H1 (cell line): ENCODE measurements around the gene CCL15. TPM values are rescaled to one million over a fixed set of nuclear protein-coding genes. Genes with fewer than 3 reads are reported as not detected.

Source experiments
- CTCF ChIA-PET: fragments of 300-600 bp; sonication (Branson Sonifier 250); formaldehyde crosslinking; loops from one replicate; lab custom pipeline; 2021; ENCODE audit not compliant: partially characterized antibody; lab: Charles Lee
- POLR2A ChIA-PET: fragments of 300-600 bp; sonication (Branson Sonifier 250); formaldehyde crosslinking; loops from one replicate; lab custom pipeline; 2021; ENCODE audit warnings: inconsistent platforms; ENCODE audit not compliant: partially characterized antibody; lab: Charles Lee
- DNase-seq, 2 experiments: peaks; one replicate each; pipeline versions ENCODE4 v3.0.0 to v3.0.0-alpha.2; 2010 to 2022; ENCODE audit warnings: low spot score in 2 of 2, low read depth in 1 of 2, mixed read lengths in 1 of 2
- FAIRE-seq: peaks from 2 replicates; lab custom pipeline; 2011; peaks lifted over from hg19 to GRCh38; lab: Jason Lieb, UNC
- H2AFZ ChIP-seq: 2 replicates; pipeline ENCODE4 v1.8.1; 2012; ENCODE audit warnings: low read length, inconsistent platforms
- H2AK5ac ChIP-seq: 2 replicates; pipeline ENCODE4 v1.6.1; 2013; ENCODE audit warnings: low read depth, low read length
- H2BK120ac ChIP-seq: replicated peaks from 2 replicates; pipeline ENCODE3; 2013; ENCODE audit warnings: low read depth, low read length, inconsistent platforms
- H2BK12ac ChIP-seq: 2 replicates; pipeline ENCODE4 v1.6.1; 2013; ENCODE audit warnings: low read depth, low read length
- H2BK15ac ChIP-seq: 2 replicates; pipeline ENCODE4 v1.6.1; 2013; ENCODE audit warnings: low read length
- H2BK20ac ChIP-seq: 2 replicates; pipeline ENCODE4 v1.6.1; 2013; ENCODE audit warnings: low read length
- H2BK5ac ChIP-seq: 2 replicates; pipeline ENCODE4 v1.6.1; 2013; ENCODE audit warnings: low read depth, low read length
- H3K14ac ChIP-seq: 2 replicates; pipeline ENCODE4 v1.6.1; 2013; ENCODE audit warnings: inconsistent platforms; ENCODE audit not compliant: insufficient read length
- H3K18ac ChIP-seq: 2 replicates; pipeline ENCODE4 v1.6.1; 2013; ENCODE audit warnings: low read length; ENCODE audit errors: extremely low read depth
- H3K23ac ChIP-seq: 2 replicates; pipeline ENCODE4 v1.6.1; 2013; ENCODE audit warnings: inconsistent platforms; ENCODE audit not compliant: insufficient read length
- H3K23me2 ChIP-seq: 2 replicates; pipeline ENCODE4 v1.6.1; 2013; ENCODE audit warnings: low read depth, low read length
- H3K27ac ChIP-seq: 2 replicates; pipeline ENCODE4 v1.6.1; 2011; ENCODE audit warnings: low read depth, low read length, inconsistent platforms
- H3K27me3 ChIP-seq, 4 experiments: replicated peaks in 1 of 4; 1 replicate in 1 of 4; 2 replicates in 3 of 4; pipeline versions ENCODE4 v1.6.1 to v1.8.1; 2011 to 2013; ENCODE audit warnings: low read length in 3 of 4, mild to moderate bottlenecking in 3 of 4, inconsistent platforms in 2 of 4, mixed read lengths in 2 of 4, moderate library complexity in 1 of 4; ENCODE audit not compliant: control insufficient read depth in 3 of 4, insufficient read depth in 3 of 4; ENCODE audit errors: extremely low read depth in 1 of 4
- H3K36me3 ChIP-seq, 4 experiments: 2 replicates each; pipeline versions ENCODE4 v1.6.1 to v1.8.1; 2011 to 2013; ENCODE audit warnings: mild to moderate bottlenecking in 4 of 4, low read length in 3 of 4, moderate library complexity in 2 of 4, control low read depth in 1 of 4, inconsistent platforms in 1 of 4; ENCODE audit not compliant: insufficient read depth in 4 of 4, control insufficient read depth in 2 of 4
- H3K4ac ChIP-seq: replicated peaks from 2 replicates; pipeline ENCODE3; 2013; ENCODE audit warnings: low read length, low read depth, mixed read lengths, inconsistent platforms; ENCODE audit not compliant: insufficient read length
- H3K4me1 ChIP-seq, 4 experiments: replicated peaks in 1 of 4; 1 replicate in 1 of 4; 2 replicates in 3 of 4; pipeline versions ENCODE4 v1.6.1 to v1.8.1; 2011 to 2013; ENCODE audit warnings: low read length in 3 of 4, inconsistent platforms in 2 of 4, mixed read lengths in 1 of 4; ENCODE audit not compliant: insufficient read depth in 4 of 4, control insufficient read depth in 3 of 4
- H3K4me2 ChIP-seq, 2 experiments: 2 replicates each; pipeline versions ENCODE4 v1.6.1 to v1.8.1; 2011 to 2013; ENCODE audit warnings: low read depth in 2 of 2, low read length in 2 of 2, control low read depth in 1 of 2, inconsistent platforms in 1 of 2, mild to moderate bottlenecking in 1 of 2; ENCODE audit not compliant: insufficient read depth in 1 of 2
- H3K4me3 ChIP-seq, 4 experiments: fragments of 200-600, 300-600 bp in 1 of 4; sonication (generic), shearing (Covaris generic), sonication (Bioruptor Twin) in 1 of 4; 2 replicates each; pipeline versions ENCODE4 v1.5.1 to v1.8.1; 2011 to 2016; ENCODE audit warnings: low read length in 4 of 4, low read depth in 3 of 4, control low read depth in 2 of 4, inconsistent platforms in 2 of 4, mild to moderate bottlenecking in 2 of 4, mixed read lengths in 1 of 4, moderate library complexity in 1 of 4; ENCODE audit not compliant: insufficient read depth in 2 of 4; ENCODE audit errors: extremely low read depth in 1 of 4
- H3K56ac ChIP-seq: replicated peaks from 2 replicates; pipeline ENCODE3; 2013; ENCODE audit warnings: low read depth, mild to moderate bottlenecking, mixed read lengths, low read length, inconsistent platforms; ENCODE audit not compliant: insufficient read length
- H3K79me1 ChIP-seq: 2 replicates; pipeline ENCODE4 v1.6.1; 2013; ENCODE audit warnings: low read depth, low read length, control low read depth
- H3K79me2 ChIP-seq, 2 experiments: 2 replicates each; pipeline versions ENCODE4 v1.6.1 to v1.8.1; 2012 to 2013; ENCODE audit warnings: low read length in 2 of 2, mild to moderate bottlenecking in 2 of 2, inconsistent platforms in 1 of 2; ENCODE audit not compliant: insufficient read depth in 2 of 2, control insufficient read depth in 1 of 2
- H3K9ac ChIP-seq, 4 experiments: replicated peaks in 1 of 4; 1 replicate in 1 of 4; 2 replicates in 3 of 4; pipeline versions ENCODE4 v1.6.1 to v1.8.1; 2011 to 2013; ENCODE audit warnings: low read depth in 3 of 4, low read length in 3 of 4, control low read depth in 2 of 4, mild to moderate bottlenecking in 2 of 4, moderate library complexity in 2 of 4, inconsistent platforms in 1 of 4; ENCODE audit errors: extremely low read depth in 1 of 4
- H3K9me3 ChIP-seq, 2 experiments: 2 replicates each; pipeline versions ENCODE4 v1.6.1 to v1.8.1; 2012 to 2013; ENCODE audit warnings: mild to moderate bottlenecking in 2 of 2, moderate library complexity in 2 of 2, control low read depth in 1 of 2, inconsistent platforms in 1 of 2, low read depth in 1 of 2, low read length in 1 of 2, mixed read lengths in 1 of 2; ENCODE audit not compliant: insufficient read depth in 2 of 2
- H4K20me1 ChIP-seq, 2 experiments: replicated peaks in 1 of 2; 2 replicates each; pipeline versions ENCODE3 to v1.8.1; 2011 to 2013; ENCODE audit warnings: inconsistent platforms in 2 of 2, low read length in 2 of 2, mild to moderate bottlenecking in 1 of 2; ENCODE audit not compliant: insufficient read depth in 2 of 2, control insufficient read depth in 1 of 2
- H4K5ac ChIP-seq: 2 replicates; pipeline ENCODE4 v1.6.1; 2013; ENCODE audit warnings: low read length, low read depth, mixed read lengths, inconsistent platforms; ENCODE audit not compliant: insufficient read length
- H4K8ac ChIP-seq: 2 replicates; pipeline ENCODE4 v1.8.0; 2013; ENCODE audit warnings: mild to moderate bottlenecking, moderate library complexity, low read length, inconsistent platforms; ENCODE audit not compliant: insufficient read depth; ENCODE audit errors: extremely low read depth
- H4K91ac ChIP-seq: replicated peaks from 2 replicates; pipeline ENCODE3; 2013; ENCODE audit warnings: low read length, mixed read lengths, inconsistent platforms; ENCODE audit not compliant: insufficient read length
- NRF1 ChIP-seq: IDR thresholded peaks from 2 replicates; pipeline ENCODE4 v1.6.1; 2011; ENCODE audit warnings: mild to moderate bottlenecking, low read depth, low read length, improper control_type of control experiment
- WGBS, 2 experiments: shearing (Covaris generic) in 1 of 2; methylation state at CpG; one replicate each; pipeline versions ENCODE4 v1.1.6 to v1.1.7; 2013 to 2015; ENCODE audit warnings: low lambda C conversion rate in 2 of 2, mixed read lengths in 2 of 2, inconsistent platforms in 1 of 2, low coverage in 1 of 2, missing lambda C conversion rate in 1 of 2; ENCODE audit not compliant: insufficient replicate concordance in 2 of 2, insufficient coverage in 1 of 2, insufficient read length in 1 of 2; ENCODE audit errors: extremely low coverage in 1 of 2, missing lambda C conversion rate in 1 of 2; 5-methylcytosine and 5-hydroxymethylcytosine counted together
- polyA plus RNA-seq, 7 experiments: library from polyadenylated mRNA; depleted of rRNA in 3 of 7; stranded (reverse) in 5 of 7; unstranded in 2 of 7; fragments of >200 nt in 5 of 7; fragments of 200-250 nt in 2 of 7; gene quantifications; 1 replicate in 5 of 7; 2 replicates in 1 of 7; 4 replicates in 1 of 7; pipeline versions ENCODE4 v1.2.1 to v1.2.3, GENCODE V29; 2011 to 2013; ENCODE audit warnings: missing spikeins in 2 of 7, mixed read lengths in 2 of 7
- total RNA-seq: library from RNA; stranded (reverse); fragmentation: NEBNext Ultra II Directional; extraction: Animal tissue kit (Norgen Biotek cat#: 25700); gene quantifications from 2 replicates; pipeline ENCODE4 v1.2.1, GENCODE V29; 2021

Gene CCL15
- total and polyA plus RNA-seq, 2 of the 8 experiments (the other 6 are each of a cell fraction or from before 2014, with no cell fraction given) = not detected

GRCh38 chr17:35998018-35998545, 3.3 kb downstream of the CCL15 start:
- no peak overlapping the region for H4K91ac ChIP-seq
- H3K18ac ChIP-seq = no peak overlapping the region
- no peak overlapping the region for H2BK20ac ChIP-seq
- H3K23ac ChIP-seq = no peak overlapping the region
- no peaks in the 10 kb centered on the region for H4K20me1 ChIP-seq
- H3K23me2 ChIP-seq = no peaks in the 10 kb centered on the region
- H2BK15ac ChIP-seq = no peak overlapping the region
- 79% methylated on average over 11 of the region's 11 CpGs; no CpG with 5 or more reads in 1 of the 2 experiments for WGBS, 2 experiments
- no peaks in the 10 kb centered on the region for H3K79me1 ChIP-seq
- no peak overlapping the region for H3K4me3 ChIP-seq
- H3K4ac ChIP-seq = no peak overlapping the region
- no peaks in the 10 kb centered on the region for H3K79me2 ChIP-seq
- no peak for FAIRE-seq
- no peak overlapping the region for H3K4me2 ChIP-seq
- no peak for DNase-seq
- H4K8ac ChIP-seq = no peak overlapping the region; the same call in 1 of the 2 replicates
- no peak overlapping the region for H3K14ac ChIP-seq
- no peak overlapping the region for H2BK5ac ChIP-seq
- no peak overlapping the region for H3K27ac ChIP-seq
- H2BK12ac ChIP-seq = no peak overlapping the region
- no peak overlapping the region for H3K9ac ChIP-seq
- ChIA-PET POLR2A (no interaction called here), CTCF (interaction anchor here (1.3 kb wide), 1 partner anchor 76 kb away, joined by 3 read pairs; no protein-coding TSS in a partner anchor)
- no peaks in the 10 kb centered on the region for H3K9me3 ChIP-seq
- no peak overlapping the region for H3K56ac ChIP-seq
- H4K5ac ChIP-seq = no peak overlapping the region
- no peaks in the 10 kb centered on the region for H3K36me3 ChIP-seq
- no peak overlapping the region for H2AK5ac ChIP-seq
- 0 out of 2 replicates have a peak overlapping the region, but pooled peaks have one; percentile 39 for H2AFZ ChIP-seq
- H3K4me1 ChIP-seq = 0 out of 7 replicates have a peak, but pooled peaks cover 0 to 2% (median 0%) of the 10 kb centered on the region in 4 experiments
- no peak overlapping the region for H2BK120ac ChIP-seq
- H3K27me3 ChIP-seq = no peaks in the 10 kb centered on the region
- TF ChIP-seq NRF1 = no peak
